HG02623 (cell line): ENCODE results near the gene BTBD6.
"Not testable (repeated sequence)": the region's sequence is repeated elsewhere in the genome, so short reads cannot be mapped to it uniquely, and the experiment has no call there.

Experiments used
- ATAC-seq: cut with Tn5 transposase; IDR thresholded peaks from one replicate; pipeline ENCODE4 v1.9.1; 2021; ENCODE audit warnings: moderate library complexity; ENCODE audit not compliant: unreplicated experiment

Gene BTBD6

DNA sequence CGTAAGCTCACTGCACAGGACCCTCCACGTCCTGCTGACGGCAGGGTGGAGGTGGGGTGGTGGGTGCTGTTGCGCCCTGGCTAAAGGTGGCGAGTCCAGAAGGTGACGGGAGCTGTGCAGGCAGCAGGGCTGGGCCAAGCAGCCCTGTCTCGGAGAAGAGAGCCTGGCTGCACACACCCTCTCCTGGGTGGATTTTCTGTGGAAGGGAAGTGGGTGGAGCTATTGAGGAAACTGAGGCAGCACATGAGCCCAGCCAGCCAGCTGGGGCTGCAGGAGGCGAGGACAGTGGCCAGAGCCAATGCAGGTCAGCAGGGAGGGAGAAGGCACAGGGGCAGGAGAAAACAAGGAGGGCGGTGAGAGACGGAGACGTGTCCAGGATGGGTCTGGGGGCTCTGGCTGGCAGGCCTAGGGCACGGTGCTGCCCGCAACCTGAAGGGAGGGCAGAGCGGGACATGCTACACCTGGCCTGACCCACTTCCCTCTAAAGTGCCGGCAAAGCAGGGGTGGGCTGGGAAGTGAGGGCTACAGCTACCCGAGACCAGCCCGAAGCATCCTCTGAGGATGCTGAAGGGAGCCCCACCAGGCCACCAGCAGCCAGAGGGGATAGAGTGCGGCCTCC, 20.5 kb downstream of the BTBD6 start:
- no peak for ATAC-seq

GRCh38 chr14:105269405-105269804, 21.1 kb downstream of the BTBD6 start:
- ATAC-seq = no peak

GRCh38 chr14:105271224-105271890, 23.0 kb downstream of the BTBD6 start:
- ATAC-seq = no peak

DNA sequence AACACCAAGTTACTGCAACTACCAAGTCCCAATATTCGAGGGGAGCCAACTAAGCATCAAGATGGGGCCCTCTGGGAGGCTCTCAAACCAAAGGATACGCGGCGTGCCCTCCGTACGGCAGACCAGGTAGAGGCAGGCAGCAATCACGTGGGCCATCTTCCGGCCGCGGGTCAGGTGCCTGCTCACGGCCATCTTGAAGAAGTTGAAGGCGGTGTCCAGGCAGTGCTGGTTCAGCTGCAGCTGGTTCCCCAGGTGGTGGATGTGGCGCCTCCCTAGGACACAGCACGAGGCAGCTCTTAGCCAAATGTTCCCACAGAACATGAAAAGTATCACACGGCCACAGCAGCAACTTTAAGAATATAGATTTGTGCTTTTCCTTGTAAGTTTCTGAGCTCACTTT, 24.3 kb downstream of the BTBD6 start:
- ATAC-seq = no peak

DNA sequence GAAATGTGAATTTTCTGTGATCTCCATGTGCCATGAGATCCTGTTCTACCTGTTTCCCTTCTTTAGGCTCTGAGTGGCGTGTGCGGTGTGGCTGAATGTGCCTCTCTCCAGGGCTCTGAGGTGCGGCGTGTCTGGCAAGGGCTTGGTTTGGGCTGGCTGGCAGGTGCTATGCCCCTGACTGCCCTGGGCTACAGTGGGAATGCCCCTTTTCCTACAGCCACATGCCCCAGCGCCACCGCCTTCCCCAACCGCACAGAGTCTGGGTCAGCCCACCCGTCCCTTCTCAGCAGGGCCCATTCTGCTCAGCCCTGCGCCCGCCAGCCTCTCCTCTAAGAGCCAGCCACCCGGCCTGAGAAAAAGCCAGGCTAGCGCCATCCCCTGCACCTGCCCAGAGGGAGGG, 24.7 kb downstream of the BTBD6 start:
- no peak for ATAC-seq

- no peak for ATAC-seq
Observed at GRCh38 chr14:105274637-105275036, 26.3 kb downstream of the BTBD6 start.

- ATAC-seq = no peak
Observed at GRCh38 chr14:105275267-105275946, 27.1 kb downstream of the BTBD6 start.

DNA sequence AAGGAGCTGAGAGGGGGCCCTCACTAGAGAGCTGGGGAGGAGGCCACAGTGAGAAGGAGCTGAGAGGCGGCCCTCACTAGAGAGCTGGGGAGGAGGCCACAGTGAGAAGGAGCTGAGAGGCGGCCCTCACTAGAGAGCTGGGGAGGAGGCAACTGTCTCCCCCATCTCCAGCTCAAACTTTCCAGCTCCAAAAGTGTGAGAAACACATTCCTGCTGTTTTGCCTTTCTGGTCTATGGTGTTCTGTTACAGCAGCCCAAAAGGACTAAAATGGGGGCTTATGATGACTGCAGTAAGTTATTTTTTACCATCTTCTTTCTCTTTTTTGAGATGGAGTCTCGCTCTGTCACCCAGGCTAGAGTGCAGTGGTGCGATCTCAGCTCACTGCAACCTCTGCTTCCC, 29.1 kb downstream of the BTBD6 start:
- ATAC-seq = not testable (repeated sequence)

- no peak for ATAC-seq
Observed at GRCh38 chr14:105279642-105280361, 31.5 kb downstream of the BTBD6 start.

GRCh38 chr14:105280525-105280924, 32.2 kb downstream of the BTBD6 start:
- no peak for ATAC-seq

GRCh38 chr14:105281371-105282097, 33.2 kb downstream of the BTBD6 start:
- no peak for ATAC-seq

GRCh38 chr14:105282098-105282725, 33.9 kb downstream of the BTBD6 start:
- no peak for ATAC-seq

GRCh38 chr14:105283028-105283427, 34.7 kb downstream of the BTBD6 start:
- no peak for ATAC-seq

DNA sequence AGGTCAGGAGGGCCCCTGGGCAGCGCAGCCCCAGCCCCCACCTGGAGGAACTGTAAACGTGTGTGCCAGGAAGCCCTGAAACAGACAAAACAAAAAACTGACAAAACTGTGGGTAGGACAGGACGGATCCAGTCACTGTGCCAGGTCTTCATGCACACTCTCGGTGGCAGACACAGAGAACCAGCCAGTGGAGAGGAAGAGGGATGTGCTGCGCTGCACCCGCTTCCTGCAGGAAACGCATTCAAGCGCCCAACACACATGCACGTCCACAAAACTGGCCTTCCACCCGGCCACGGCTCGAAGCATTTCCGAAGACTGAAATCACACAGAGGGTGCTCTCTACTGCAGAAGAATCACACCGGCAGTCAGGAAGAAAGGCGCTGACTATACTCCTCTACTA, 35.6 kb downstream of the BTBD6 start:
- no peak for ATAC-seq

DNA sequence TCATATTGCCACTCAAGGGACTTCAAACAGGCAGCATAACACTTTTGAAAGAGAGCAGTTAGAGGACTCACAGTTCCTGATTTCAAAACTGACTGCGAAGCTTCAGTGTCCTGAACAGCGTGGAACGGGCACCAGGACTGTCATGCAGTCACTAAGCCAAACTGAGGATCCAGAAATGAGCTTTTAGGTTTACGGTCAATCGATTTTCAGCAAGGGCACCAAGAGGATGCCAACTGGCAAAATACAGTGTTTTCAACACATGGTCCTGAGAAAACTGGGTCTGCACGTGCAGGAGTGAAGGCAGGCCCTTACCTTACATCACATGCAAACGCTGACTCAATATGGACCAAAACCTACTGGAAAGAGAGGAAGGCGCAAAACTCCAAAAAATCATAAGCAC, 36.8 kb downstream of the BTBD6 start:
- no peak for ATAC-seq

- no peak for ATAC-seq
Observed at GRCh38 chr14:105286759-105287144, 38.4 kb downstream of the BTBD6 start.

GRCh38 chr14:105287249-105288102, 39.1 kb downstream of the BTBD6 start:
- ATAC-seq = no peak

- ATAC-seq = not testable (repeated sequence)
Observed at GRCh38 chr14:105288936-105289335, 40.6 kb downstream of the BTBD6 start.

GRCh38 chr14:105290621-105291346, 42.5 kb downstream of the BTBD6 start:
- ATAC-seq = no peak
